IMR-90 (cell line): ENCODE measurements around the gene PLCG2. TPM values are rescaled to one million over a fixed set of nuclear protein-coding genes. Genes with fewer than 3 reads are reported as not detected.

ENCODE experiments used
- ATAC-seq: fragments of 200-7000 bp; cut with Tn5 transposase; 2 replicates; pipeline ENCODE4 v1.9.1; 2020; ENCODE audit warnings: low read depth, mild to moderate bottlenecking, moderate library complexity
- BruUV-seq: library from RNA; stranded (reverse); fragments of 400-500 nt; replicated peaks from 2 replicates; lab custom pipeline; 2021; lab: Mats Ljungman, UMichigan
- CTCF ChIA-PET: fragments of 300-600 bp; formaldehyde crosslinking; extraction: SDS; loops from one replicate; lab custom pipeline; 2021; ENCODE audit warnings: antibody characterized with exemption; lab: Yijun Ruan, JAX
- POLR2A ChIA-PET: fragments of 300-600 bp; sonication (Branson Sonifier 250); formaldehyde crosslinking; loops from one replicate; lab custom pipeline; 2022; ENCODE audit warnings: antibody characterized with exemption; ENCODE audit not compliant: unreplicated experiment; lab: Charles Lee
- DNase-seq: peaks from one replicate; pipeline ENCODE4 v3.0.0; 2013
- H2AFZ ChIP-seq: replicated peaks from 2 replicates; pipeline ENCODE3; 2013; ENCODE audit warnings: low read length, mild to moderate bottlenecking; ENCODE audit not compliant: poor library complexity
- H2AK5ac ChIP-seq: 2 replicates; pipeline ENCODE4 v1.6.1; 2013; ENCODE audit warnings: low read depth, low read length, inconsistent platforms
- H2AK9ac ChIP-seq: replicated peaks from 2 replicates; pipeline ENCODE3; 2013; ENCODE audit warnings: mild to moderate bottlenecking, low read depth, low read length, moderate library complexity; ENCODE audit not compliant: poor library complexity
- H2BK120ac ChIP-seq: 2 replicates; pipeline ENCODE4 v1.6.1; 2013; ENCODE audit warnings: low read depth, low read length, inconsistent platforms
- H2BK15ac ChIP-seq: 3 replicates; pipeline ENCODE4 v1.6.1; 2013; ENCODE audit warnings: low read depth, low read length, inconsistent platforms
- H2BK20ac ChIP-seq: 2 replicates; pipeline ENCODE4 v1.6.1; 2013; ENCODE audit warnings: low read depth, mild to moderate bottlenecking, inconsistent platforms, low read length, moderate library complexity
- H2BK5ac ChIP-seq: 2 replicates; pipeline ENCODE4 v1.6.1; 2013; ENCODE audit warnings: mild to moderate bottlenecking, low read depth, low read length, inconsistent platforms; ENCODE audit not compliant: poor library complexity, severe bottlenecking
- H3K14ac ChIP-seq: replicated peaks from 2 replicates; pipeline ENCODE4 v1.6.1; 2013; ENCODE audit warnings: low read depth, low read length, inconsistent platforms
- H3K18ac ChIP-seq: 2 replicates; pipeline ENCODE4 v1.6.1; 2013; ENCODE audit warnings: low read depth, low read length, control low read depth
- H3K23ac ChIP-seq: 2 replicates; pipeline ENCODE4 v1.6.1; 2013; ENCODE audit warnings: low read depth, low read length, inconsistent platforms
- H3K27ac ChIP-seq: 2 replicates; pipeline ENCODE4 v1.5.1; 2013; ENCODE audit warnings: mild to moderate bottlenecking, control low read depth, low read length; ENCODE audit not compliant: insufficient read depth
- H3K27me3 ChIP-seq: 2 replicates; pipeline ENCODE4 v1.6.1; 2013; ENCODE audit warnings: low read length; ENCODE audit not compliant: control insufficient read depth, insufficient read depth
- H3K36me3 ChIP-seq: 2 replicates; pipeline ENCODE4 v1.6.1; 2013; ENCODE audit warnings: low read length, mixed read lengths; ENCODE audit not compliant: control insufficient read depth, insufficient read depth
- H3K4ac ChIP-seq: 2 replicates; pipeline ENCODE4 v1.6.1; 2013; ENCODE audit warnings: low read depth, low read length, inconsistent platforms
- H3K4me1 ChIP-seq: 2 replicates; pipeline ENCODE4 v1.6.1; 2013; ENCODE audit warnings: low read length, mixed read lengths; ENCODE audit not compliant: control insufficient read depth, insufficient read depth
- H3K4me2 ChIP-seq: 2 replicates; pipeline ENCODE4 v1.6.1; 2013; ENCODE audit warnings: low read depth, mild to moderate bottlenecking, control low read depth, low read length, moderate library complexity
- H3K4me3 ChIP-seq: 2 replicates; pipeline ENCODE4 v1.5.1; 2013; ENCODE audit warnings: low read depth, mild to moderate bottlenecking, control low read depth, low read length, moderate library complexity; ENCODE audit not compliant: insufficient read depth
- H3K56ac ChIP-seq: 2 replicates; pipeline ENCODE4 v1.6.1; 2013; ENCODE audit warnings: low read length, inconsistent platforms; ENCODE audit not compliant: insufficient read depth; ENCODE audit errors: extremely low read depth
- H3K79me1 ChIP-seq, 2 experiments: 2 replicates each; pipeline ENCODE4 v1.6.1; 2013; ENCODE audit warnings: low read length in 2 of 2, inconsistent platforms in 1 of 2, low read depth in 1 of 2
- H3K9ac ChIP-seq: 2 replicates; pipeline ENCODE4 v1.6.1; 2013; ENCODE audit warnings: low read depth, low read length, control low read depth
- H3K9me1 ChIP-seq: 2 replicates; pipeline ENCODE4 v1.6.1; 2013; ENCODE audit warnings: low read length, inconsistent platforms; ENCODE audit not compliant: insufficient read depth
- H3K9me3 ChIP-seq: 2 replicates; pipeline ENCODE4 v1.6.1; 2013; ENCODE audit warnings: low read length; ENCODE audit not compliant: control insufficient read depth, insufficient read depth
- H4K20me1 ChIP-seq: 2 replicates; pipeline ENCODE4 v1.6.1; 2013; ENCODE audit warnings: low read length, inconsistent platforms; ENCODE audit not compliant: insufficient read depth
- H4K5ac ChIP-seq: 2 replicates; pipeline ENCODE4 v1.6.1; 2013; ENCODE audit warnings: mild to moderate bottlenecking, low read depth, low read length, control low read depth
- H4K8ac ChIP-seq, 2 experiments: 2 replicates each; pipeline ENCODE4 v1.6.1; 2013; ENCODE audit warnings: low read depth in 2 of 2, low read length in 2 of 2, control low read depth in 1 of 2, inconsistent platforms in 1 of 2
- H4K91ac ChIP-seq: 2 replicates; pipeline ENCODE4 v1.6.1; 2013; ENCODE audit warnings: low read depth, low read length, inconsistent platforms; ENCODE audit not compliant: insufficient read depth
- BHLHE40 ChIP-seq: fragments of 150-350 bp; IDR thresholded peaks from 2 replicates; pipeline ENCODE4 v1.6.1; 2016; ENCODE audit warnings: mild to moderate bottlenecking, low read depth, low read length
- CEBPB ChIP-seq: IDR thresholded peaks from 2 replicates; pipeline ENCODE4 v1.6.1; 2012; ENCODE audit warnings: low read depth, low read length, improper control_type of control experiment
- CHD1 ChIP-seq: IDR thresholded peaks from 2 replicates; pipeline ENCODE4 v1.6.1; 2012; ENCODE audit warnings: low read depth, low read length, improper control_type of control experiment
- CTCF ChIP-seq: conservative IDR thresholded peaks from 2 replicates; pipeline ENCODE4 v1.5.1; 2012; ENCODE audit warnings: mild to moderate bottlenecking, low read depth, low read length, improper control_type of control experiment
- ELK1 ChIP-seq: fragments of 150-350 bp; IDR thresholded peaks from 2 replicates; pipeline ENCODE4 v1.6.1; 2016; ENCODE audit warnings: low read depth, mild to moderate bottlenecking, low read length, moderate library complexity, borderline replicate concordance
- FOS ChIP-seq: fragments of 150-350 bp; IDR thresholded peaks from 2 replicates; pipeline ENCODE4 v1.6.1; 2016; ENCODE audit warnings: low read depth, low read length
- MAFK ChIP-seq: IDR thresholded peaks from 2 replicates; pipeline ENCODE4 v1.6.1; 2012; ENCODE audit warnings: low read depth, low read length, improper control_type of control experiment
- MAZ ChIP-seq: IDR thresholded peaks from 2 replicates; pipeline ENCODE4 v1.6.1; 2012; ENCODE audit warnings: low read depth, mild to moderate bottlenecking, low read length, improper control_type of control experiment, moderate library complexity, borderline replicate concordance
- MXI1 ChIP-seq: IDR thresholded peaks from 2 replicates; pipeline ENCODE4 v1.6.1; 2012; ENCODE audit warnings: low read depth, mild to moderate bottlenecking, low read length, moderate library complexity, borderline replicate concordance
- NFE2L2 ChIP-seq: fragments of 150-350 bp; IDR thresholded peaks from 2 replicates; pipeline ENCODE4 v1.6.1; 2016; ENCODE audit warnings: low read depth, mild to moderate bottlenecking, low read length
- POLR2A ChIP-seq: IDR thresholded peaks from 2 replicates; pipeline ENCODE4 v1.6.1; 2012; ENCODE audit warnings: mild to moderate bottlenecking, low read depth, low read length
- RAD21 ChIP-seq: IDR thresholded peaks from 2 replicates; pipeline ENCODE4 v1.6.1; 2012; ENCODE audit warnings: low read length, improper control_type of control experiment
- RCOR1 ChIP-seq: IDR thresholded peaks from 2 replicates; pipeline ENCODE4 v1.6.1; 2012; ENCODE audit warnings: mild to moderate bottlenecking, low read length, improper control_type of control experiment; ENCODE audit not compliant: insufficient replicate concordance
- RFX5 ChIP-seq: IDR thresholded peaks from 2 replicates; pipeline ENCODE4 v1.8.0; 2012; ENCODE audit warnings: low read depth, mild to moderate bottlenecking, low read length, moderate library complexity
- SMC3 ChIP-seq: fragments of 150-350 bp; IDR thresholded peaks from 2 replicates; pipeline ENCODE4 v1.6.1; 2016; ENCODE audit warnings: low read depth, mild to moderate bottlenecking, antibody characterized with exemption, low read length, moderate library complexity
- USF2 ChIP-seq: fragments of 150-350 bp; IDR thresholded peaks from 2 replicates; pipeline ENCODE4 v1.6.1; 2017; ENCODE audit warnings: mild to moderate bottlenecking, antibody characterized with exemption, low read length, low read depth
- WGBS, 2 experiments: methylation state at CpG; one replicate each; pipeline versions ENCODE4 v1.1.5 to v1.1.7; 2013; ENCODE audit warnings: missing lambda C conversion rate in 2 of 2; ENCODE audit not compliant: insufficient read length in 1 of 2; ENCODE audit errors: extremely low coverage in 2 of 2; 5-methylcytosine and 5-hydroxymethylcytosine counted together
- dilution Hi-C: fragments of 300-500 bp; cut with HindIII; formaldehyde crosslinking; loops from one replicate; pipeline ENCODE4 v1.14.3; 2018; ENCODE audit warnings: low sequenced_read_pairs; ENCODE audit not compliant: unreplicated experiment
- in situ Hi-C: fragments of 300-500 bp; cut with MboI; formaldehyde crosslinking; loops from 3 replicates; pipeline ENCODE4 v1.14.3; 2019; ENCODE audit warnings: low sequenced_read_pairs, inconsistent platforms, mixed read lengths
- intact Hi-C: fragments of 100-400 bp; cut with micrococcal nuclease; formaldehyde crosslinking; loops from 2 replicates; pipeline ENCODE4 v1.10.0; 2022
- polyA plus RNA-seq, 3 experiments: library from polyadenylated mRNA; depleted of rRNA; stranded (reverse); fragments of >200 nt; gene quantifications; 2 replicates each; pipeline ENCODE4 v1.2.3, GENCODE V29; 2012; ENCODE audit warnings: low replicate concordance in 1 of 3
- total RNA-seq: library from RNA; depleted of rRNA; stranded (reverse); fragments of >200 nt; gene quantifications from 2 replicates; pipeline ENCODE4 v1.2.3, GENCODE V29; 2012

PLCG2 gene
- total and polyA plus RNA-seq, 2 of the 4 experiments (the other 2 are of a cell fraction) = 0.14 to 0.18 TPM

GRCh38 chr16:81967358-81967757 lies 188.3 kb downstream of the PLCG2 start:
- intact Hi-C loops = no loop called here
- no peak for DNase-seq
- Histone ChIP-seq H2BK5ac (no peak overlapping the region), H3K9me3 (no peaks in the 10 kb centered on the region), H2AK9ac (no peak overlapping the region), H3K27ac (no peak overlapping the region), H4K91ac (no peak overlapping the region), H3K14ac (no peak overlapping the region), H3K4me2 (no peak overlapping the region), H2AK5ac (no peak overlapping the region), H3K4me3 (no peak overlapping the region), H2AFZ (no peak overlapping the region), H2BK15ac (no peak overlapping the region), H3K23ac (no peak overlapping the region), H3K56ac (no peak overlapping the region), H3K18ac (no peak overlapping the region), H2BK20ac (no peak overlapping the region), H4K8ac (no peak overlapping the region), H3K9ac (no peak overlapping the region), H3K27me3 (no peaks in the 10 kb centered on the region), H3K9me1 (no peaks in the 10 kb centered on the region), H3K79me1 (no peaks in the 10 kb centered on the region), H2BK120ac (no peak overlapping the region), H3K4ac (no peak overlapping the region), H3K4me1 (no peaks in the 10 kb centered on the region), H4K5ac (no peak overlapping the region), H4K20me1 (no peaks in the 10 kb centered on the region), H3K36me3 (no peaks in the 10 kb centered on the region)
- BruUV-seq = no TSS peak
- ChIA-PET CTCF (no interaction called here), POLR2A (no interaction called here)
- in situ Hi-C loops = no loop called here
- no peak for TF ChIP-seq RAD21
- TF ChIP-seq CEBPB = no peak
- no peak for TF ChIP-seq NFE2L2
- TF ChIP-seq USF2 = no peak
- no peak for TF ChIP-seq BHLHE40
- TF ChIP-seq RCOR1 = no peak
- TF ChIP-seq MXI1 = no peak
- TF ChIP-seq ELK1 = no peak
- no peak for TF ChIP-seq MAFK
- no peak for TF ChIP-seq RFX5
- no peak for TF ChIP-seq SMC3
- no peak for TF ChIP-seq CTCF
- no peak for TF ChIP-seq CHD1
- no peak for TF ChIP-seq FOS
- no peak for TF ChIP-seq MAZ
- TF ChIP-seq POLR2A = no peak
- no CpG with 5 or more reads among the region's 5 CpGs for WGBS, 2 experiments
- no peak for ATAC-seq
- dilution Hi-C loops = no loop called here
